CD14-positive monocyte (primary cell): ENCODE results near the gene TAF1B. TPM values are rescaled to one million over a fixed set of nuclear protein-coding genes. Genes with fewer than 3 reads are reported as not detected.

Experiments
- DNase-seq, 3 donors: peaks; one replicate each; pipeline ENCODE4 v3.0.0-alpha.2; 2011 to 2022
- H2AFZ ChIP-seq: 2 replicates; pipeline ENCODE4 v1.6.0; 2012; ENCODE audit warnings: mild to moderate bottlenecking, low read depth, low read length, inconsistent platforms; ENCODE audit not compliant: insufficient read depth, poor library complexity, severe bottlenecking
- H3K27ac ChIP-seq, 2 donors: 1 replicate in 1 of 2; 2 replicates in 1 of 2; pipeline ENCODE4 v1.5.1; 2012 to 2013; ENCODE audit warnings: low read length in 2 of 2, control low read depth in 1 of 2, inconsistent platforms in 1 of 2, low read depth in 1 of 2, mild to moderate bottlenecking in 1 of 2
- H3K27me3 ChIP-seq, 2 donors: one replicate each; pipeline versions ENCODE4 v1.6.0 to v1.6.1; 2011 to 2013; ENCODE audit warnings: low read length in 2 of 2; ENCODE audit not compliant: control insufficient read depth in 2 of 2, insufficient read depth in 2 of 2
- H3K36me3 ChIP-seq, 2 donors: replicated peaks in 1 of 2; 1 replicate in 1 of 2; 2 replicates in 1 of 2; pipeline versions ENCODE4 v1.5.1 to v1.6.1; 2012 to 2013; ENCODE audit warnings: low read length in 2 of 2, control low read depth in 1 of 2, inconsistent platforms in 1 of 2, mild to moderate bottlenecking in 1 of 2; ENCODE audit not compliant: insufficient read depth in 2 of 2, control insufficient read depth in 1 of 2
- H3K4me1 ChIP-seq, 2 donors: 1 replicate in 1 of 2; 2 replicates in 1 of 2; pipeline versions ENCODE4 v1.5.1 to v1.6.1; 2012 to 2013; ENCODE audit warnings: low read length in 2 of 2, control low read depth in 1 of 2, inconsistent platforms in 1 of 2, mild to moderate bottlenecking in 1 of 2, moderate library complexity in 1 of 2; ENCODE audit not compliant: insufficient read depth in 2 of 2, control insufficient read depth in 1 of 2
- H3K4me2 ChIP-seq: replicated peaks from 2 replicates; pipeline ENCODE3; 2012; ENCODE audit warnings: low read length, moderate library complexity, mild to moderate bottlenecking; ENCODE audit not compliant: poor library complexity, severe bottlenecking; ENCODE audit errors: extremely low read depth
- H3K4me3 ChIP-seq, 3 experiments: fragments of 200-600 bp in 1 of 3; sonication (generic) in 1 of 3; replicated peaks in 1 of 3; 1 replicate in 2 of 3; 2 replicates in 1 of 3; pipeline ENCODE4 v1.5.1; 2011 to 2013; ENCODE audit warnings: low read length in 3 of 3, mild to moderate bottlenecking in 3 of 3, control low read depth in 2 of 3, low read depth in 2 of 3, inconsistent platforms in 1 of 3, moderate library complexity in 1 of 3
- H3K79me2 ChIP-seq: 2 replicates; pipeline ENCODE4 v1.6.0; 2012; ENCODE audit warnings: mild to moderate bottlenecking, control low read depth, inconsistent platforms, low read length, moderate library complexity; ENCODE audit not compliant: insufficient read depth
- H3K9ac ChIP-seq: 2 replicates; pipeline ENCODE4 v1.6.0; 2017; ENCODE audit warnings: low read length, mild to moderate bottlenecking; ENCODE audit not compliant: insufficient read depth, poor library complexity, severe bottlenecking
- H3K9me3 ChIP-seq, 2 donors: replicated peaks in 1 of 2; 1 replicate in 1 of 2; 2 replicates in 1 of 2; pipeline versions ENCODE4 v1.5.1 to v1.6.1; 2012 to 2013; ENCODE audit warnings: low read length in 2 of 2, control low read depth in 1 of 2; ENCODE audit not compliant: control insufficient read depth in 1 of 2, insufficient read depth in 1 of 2
- H4K20me1 ChIP-seq: 2 replicates; pipeline ENCODE4 v1.6.0; 2012; ENCODE audit warnings: mild to moderate bottlenecking, low read length, control low read depth, moderate library complexity; ENCODE audit not compliant: insufficient read depth
- H3K27ac Mint-ChIP-seq, 7 donors: one replicate each; pipeline ENCODE4 v1.8.0; 2020; ENCODE audit warnings: mild to moderate bottlenecking in 7 of 7, mixed read lengths in 7 of 7, moderate library complexity in 6 of 7, inconsistent platforms in 2 of 7
- H3K27me3 Mint-ChIP-seq, 3 donors: one replicate each; pipeline ENCODE4 v1.8.0; 2021 to 2022; ENCODE audit warnings: low read depth in 3 of 3, mild to moderate bottlenecking in 3 of 3, mixed read lengths in 3 of 3, moderate library complexity in 3 of 3, inconsistent platforms in 1 of 3
- H3K36me3 Mint-ChIP-seq, 2 donors: one replicate each; pipeline ENCODE4 v1.8.0; 2020; ENCODE audit warnings: mixed read lengths in 2 of 2, inconsistent platforms in 1 of 2, mild to moderate bottlenecking in 1 of 2
- H3K4me1 Mint-ChIP-seq: one replicate; pipeline ENCODE4 v1.8.0; 2020; ENCODE audit warnings: mild to moderate bottlenecking, mixed read lengths
- H3K4me3 Mint-ChIP-seq, 2 donors: one replicate each; pipeline ENCODE4 v1.8.0; 2020; ENCODE audit warnings: mild to moderate bottlenecking in 2 of 2, mixed read lengths in 2 of 2, moderate library complexity in 1 of 2
- H3K9me3 Mint-ChIP-seq, 7 donors: one replicate each; pipeline ENCODE4 v1.8.0; 2020 to 2022; ENCODE audit warnings: mixed read lengths in 7 of 7, mild to moderate bottlenecking in 6 of 7, moderate library complexity in 6 of 7, inconsistent platforms in 2 of 7
- WGBS: methylation state at CpG from one replicate; pipeline ENCODE4 v1.1.5; 2013; ENCODE audit warnings: missing lambda C conversion rate; ENCODE audit not compliant: insufficient coverage; 5-methylcytosine and 5-hydroxymethylcytosine counted together
- intact Hi-C, 2 donors: fragments of 100-400 bp; cut with micrococcal nuclease; formaldehyde crosslinking; loops; one replicate each; pipeline versions ENCODE4 v1.15.0 to v1.15.1; 2023
- polyA plus RNA-seq, 3 donors: library from polyadenylated mRNA; depleted of rRNA in 1 of 3; unstranded in 2 of 3; stranded (reverse) in 1 of 3; fragments of 300-500 nt in 2 of 3; fragments of >200 nt in 1 of 3; fragmentation: Illumina TruSeq in 2 of 3; gene quantifications; 1 replicate in 2 of 3; 2 replicates in 1 of 3; pipeline ENCODE4 v1.2.3, GENCODE V29; 2012 to 2021
- TF ChIP-seq, protein P1 (sequence below): fragments of 200-600 bp; IDR thresholded peaks from one replicate; pipeline ENCODE4 v1.8.0; 2022; ENCODE audit warnings: antibody characterized with exemption, mild to moderate bottlenecking

Gene TAF1B
- polyA plus RNA-seq, 3 donors, result 6.0 to 8.4 (median 7.2) TPM

DNA sequence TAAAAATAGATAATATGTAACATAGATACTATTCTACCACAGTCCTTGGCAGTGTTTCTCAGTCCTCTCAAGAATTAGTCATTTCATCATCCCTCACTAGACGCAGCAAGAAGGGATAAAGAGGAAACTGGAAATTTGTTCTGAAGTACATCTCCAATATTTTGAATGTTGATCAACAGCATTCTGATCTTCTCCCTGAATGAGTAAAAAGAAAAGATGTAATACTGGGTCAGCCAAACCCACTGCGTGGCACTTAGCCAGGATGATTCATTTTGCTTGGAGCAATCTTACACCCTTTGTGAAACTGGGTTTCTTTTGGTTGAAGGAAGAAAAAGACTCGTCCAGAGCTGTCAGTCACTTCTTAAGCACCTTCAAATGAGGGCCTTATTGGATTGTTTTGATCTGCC lies 54.1 kb downstream of the TAF1B start:
- no peaks in the 10 kb centered on the region for H3K27me3 Mint-ChIP-seq
- H3K9ac ChIP-seq, result no peak overlapping the region
- no peak overlapping the region for H3K4me3 Mint-ChIP-seq
- TF ChIP-seq, protein P1, sequence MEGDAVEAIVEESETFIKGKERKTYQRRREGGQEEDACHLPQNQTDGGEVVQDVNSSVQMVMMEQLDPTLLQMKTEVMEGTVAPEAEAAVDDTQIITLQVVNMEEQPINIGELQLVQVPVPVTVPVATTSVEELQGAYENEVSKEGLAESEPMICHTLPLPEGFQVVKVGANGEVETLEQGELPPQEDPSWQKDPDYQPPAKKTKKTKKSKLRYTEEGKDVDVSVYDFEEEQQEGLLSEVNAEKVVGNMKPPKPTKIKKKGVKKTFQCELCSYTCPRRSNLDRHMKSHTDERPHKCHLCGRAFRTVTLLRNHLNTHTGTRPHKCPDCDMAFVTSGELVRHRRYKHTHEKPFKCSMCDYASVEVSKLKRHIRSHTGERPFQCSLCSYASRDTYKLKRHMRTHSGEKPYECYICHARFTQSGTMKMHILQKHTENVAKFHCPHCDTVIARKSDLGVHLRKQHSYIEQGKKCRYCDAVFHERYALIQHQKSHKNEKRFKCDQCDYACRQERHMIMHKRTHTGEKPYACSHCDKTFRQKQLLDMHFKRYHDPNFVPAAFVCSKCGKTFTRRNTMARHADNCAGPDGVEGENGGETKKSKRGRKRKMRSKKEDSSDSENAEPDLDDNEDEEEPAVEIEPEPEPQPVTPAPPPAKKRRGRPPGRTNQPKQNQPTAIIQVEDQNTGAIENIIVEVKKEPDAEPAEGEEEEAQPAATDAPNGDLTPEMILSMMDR, result no peak
- 14% methylated on average over 1 of the region's 3 CpGs for WGBS
- no peak overlapping the region for H3K4me2 ChIP-seq
- no peaks in the 10 kb centered on the region for H3K9me3 ChIP-seq
- H3K36me3 ChIP-seq, result peaks cover 5 to 25% of the 10 kb centered on the region in 2 donors
- no peaks in the 10 kb centered on the region for H3K9me3 Mint-ChIP-seq
- no peak overlapping the region for H2AFZ ChIP-seq
- no peaks in the 10 kb centered on the region for H3K27me3 ChIP-seq
- peaks cover 22 to 24% of the 10 kb centered on the region in 2 donors for H3K36me3 Mint-ChIP-seq
- H3K79me2 ChIP-seq, result no peaks in the 10 kb centered on the region
- H3K4me1 Mint-ChIP-seq, result peaks cover 17% of the 10 kb centered on the region
- peak overlapping the region in 5 of 7 donors; percentile 1 to 57 (median 45) for H3K27ac Mint-ChIP-seq
- no peaks in the 10 kb centered on the region for H4K20me1 ChIP-seq
- H3K4me3 ChIP-seq, result no peak overlapping the region
- peak overlapping the region in 1 of 2 donors; percentile 17 for H3K27ac ChIP-seq
- peak; percentile 39 to 67 (median 44) for DNase-seq
- H3K4me1 ChIP-seq, result peaks cover 4 to 15% of the 10 kb centered on the region in 2 donors
- intact Hi-C loops, result no loop called here

DNA sequence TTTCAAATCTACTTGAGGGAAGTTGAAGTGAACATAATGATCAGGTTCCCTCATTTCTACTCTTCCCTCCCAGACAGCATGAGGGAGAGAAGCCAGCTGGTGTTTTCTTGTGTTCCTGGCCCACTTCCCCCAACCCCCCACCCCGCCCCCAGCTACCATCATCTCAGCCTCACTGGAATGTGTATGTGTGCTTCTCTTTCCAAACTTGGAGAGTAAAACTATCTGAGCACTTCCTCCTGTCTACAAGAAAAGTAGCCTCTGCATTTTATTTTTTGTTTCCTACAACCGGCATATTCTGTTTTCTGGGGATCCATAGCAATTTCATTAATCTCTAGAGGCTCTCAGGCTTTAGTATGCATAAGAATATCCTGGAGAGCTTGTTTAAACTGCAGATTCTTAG lies 54.6 kb downstream of the TAF1B start:
- Mint-ChIP-seq H3K4me1 (peaks cover 17% of the 10 kb centered on the region), H3K27me3 (no peaks in the 10 kb centered on the region), H3K9me3 (no peaks in the 10 kb centered on the region), H3K4me3 (no peak overlapping the region), H3K27ac (peak overlapping the region in 4 of 7 donors; percentile 32 to 56 (median 38)), H3K36me3 (peaks cover 18 to 21% of the 10 kb centered on the region in 2 donors)
- intact Hi-C loops, result no loop called here
- Histone ChIP-seq H3K4me3 (no peak overlapping the region), H3K27me3 (no peaks in the 10 kb centered on the region), H4K20me1 (no peaks in the 10 kb centered on the region), H3K79me2 (no peaks in the 10 kb centered on the region), H3K9ac (no peak overlapping the region), H3K4me1 (peaks cover 4 to 15% of the 10 kb centered on the region in 2 donors), H3K4me2 (no peak overlapping the region), H3K27ac (peak overlapping the region in 1 of 2 donors; percentile 17), H3K36me3 (peaks cover 7 to 20% of the 10 kb centered on the region in 2 donors), H3K9me3 (no peaks in the 10 kb centered on the region), H2AFZ (no peak overlapping the region)
- DNase-seq, result no peak
- TF ChIP-seq, protein P1, result no peak
- WGBS, result no CpG with 5 or more reads among the region's 2 CpGs
